Erythroblast (primary cell): ENCODE data around the gene SGIP1.
"Not testable (repeated sequence)": the region's sequence is repeated elsewhere in the genome, so short reads cannot be mapped to it uniquely, and the experiment has no call there.

Source experiments
- DNase-seq, 2 experiments: peaks; one replicate each; lab custom pipeline; 2025; lab: John Stamatoyannopoulos, UW
- GATA1 ChIP-seq: IDR thresholded peaks from 2 replicates; pipeline ENCODE4 v1.6.1; 2011; ENCODE audit warnings: low read depth, mild to moderate bottlenecking, control low read depth, low read length, moderate library complexity
- POLR2A ChIP-seq: IDR thresholded peaks from 2 replicates; pipeline ENCODE4 v1.6.1; 2011; ENCODE audit warnings: mild to moderate bottlenecking, low read length

Gene SGIP1

DNA sequence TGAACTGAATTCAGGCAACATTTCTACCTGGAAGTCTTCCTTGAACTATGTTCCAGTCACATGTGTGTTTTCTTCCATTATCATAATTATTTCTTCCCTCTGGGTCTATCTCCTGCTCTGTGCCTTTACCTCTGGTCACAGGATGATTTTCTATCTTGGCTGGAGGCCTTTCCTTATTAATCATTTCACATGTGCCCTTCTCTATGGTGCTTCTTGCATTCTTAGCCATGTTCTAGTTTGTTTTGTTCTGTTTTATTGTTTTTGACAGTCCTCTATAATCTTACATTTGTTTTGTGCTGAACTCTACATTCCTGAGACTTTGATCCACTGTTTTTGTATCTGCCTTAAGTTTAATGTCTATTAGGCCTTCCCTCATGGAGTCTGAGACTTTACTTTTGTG lies 51.0 kb downstream of the SGIP1 start:
- DNase-seq: no peak
- TF ChIP-seq GATA1: no peak
- TF ChIP-seq POLR2A: no peak

DNA sequence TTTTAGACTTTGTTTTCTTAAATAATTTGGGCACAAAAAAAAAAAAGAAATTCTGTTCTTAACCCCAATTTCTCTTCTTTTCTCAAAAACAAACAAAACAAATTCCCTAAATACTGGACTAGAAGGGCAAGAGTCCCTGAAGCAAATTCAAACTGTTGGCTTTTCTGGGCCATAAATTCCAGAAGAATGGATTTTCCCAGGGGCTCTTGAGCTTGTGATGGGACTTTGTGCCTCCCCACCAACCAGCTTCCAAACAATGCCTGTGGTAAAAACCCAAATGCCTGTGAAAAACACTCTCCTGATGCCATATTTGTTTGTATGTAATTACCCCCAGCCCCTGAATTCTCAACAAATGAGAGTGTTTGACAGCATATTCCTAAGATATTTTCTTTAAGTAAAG lies 55.4 kb downstream of the SGIP1 start:
- TF ChIP-seq POLR2A (no peak), GATA1 (no peak)
- DNase-seq: no peak

DNA sequence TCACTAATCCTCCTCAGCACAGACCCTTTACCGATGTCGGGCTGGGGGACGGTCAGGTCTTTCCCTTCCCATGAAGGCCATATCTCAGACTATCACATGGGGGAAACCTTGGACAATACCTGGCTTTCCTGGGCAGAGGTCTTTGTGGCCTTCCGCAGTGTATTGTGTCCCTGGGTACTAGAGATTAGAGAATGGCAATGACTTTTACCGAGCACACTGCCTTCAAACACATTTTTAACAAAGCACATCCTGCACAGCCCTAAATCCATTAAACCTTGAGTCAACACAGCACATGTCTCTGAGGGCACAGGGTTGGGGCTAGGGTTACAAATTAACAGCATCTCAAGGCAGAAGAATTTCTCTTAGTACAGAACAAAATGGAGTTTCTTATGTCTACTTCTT lies 58.2 kb downstream of the SGIP1 start:
- DNase-seq: not testable (repeated sequence)

DNA sequence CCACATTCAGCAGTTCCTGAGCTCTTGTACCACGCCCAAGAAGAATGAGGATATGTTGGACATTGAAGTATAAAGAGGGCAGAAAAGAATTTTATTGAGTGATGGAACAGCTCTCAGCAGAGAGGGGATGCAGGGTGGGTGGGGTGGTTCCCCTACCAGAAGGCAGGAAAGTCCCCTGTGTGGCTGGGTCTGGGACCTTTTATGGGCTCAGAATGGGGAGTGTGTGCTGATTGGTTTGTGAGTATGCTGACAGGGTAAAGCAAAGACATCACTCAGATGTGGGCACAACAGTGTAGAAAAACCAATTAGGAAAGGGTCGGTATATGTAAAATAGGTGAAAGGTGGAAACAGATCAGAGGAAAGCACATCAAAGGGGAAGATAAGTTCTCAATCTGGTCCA lies 62.2 kb downstream of the SGIP1 start:
- no peak for DNase-seq
- TF ChIP-seq POLR2A: no peak

DNA sequence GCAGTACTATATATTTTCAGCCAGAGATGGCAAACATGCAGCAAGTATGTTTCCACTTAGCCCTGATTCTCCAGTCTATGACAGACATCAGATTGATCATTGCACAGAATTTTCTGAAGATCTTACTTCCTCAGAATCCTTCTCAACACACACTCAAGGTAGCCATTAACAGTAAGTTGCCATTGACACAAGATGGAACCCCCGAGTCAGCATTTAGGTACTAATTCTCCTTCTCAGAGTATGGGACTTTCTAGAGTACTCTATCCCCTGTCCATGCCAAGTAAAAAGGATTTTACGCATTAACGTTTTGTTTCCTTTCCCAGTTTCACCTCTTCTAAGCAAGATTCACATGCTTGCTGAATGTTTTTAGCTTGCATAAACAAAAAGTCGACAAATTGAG lies 63.5 kb downstream of the SGIP1 start:
- no peak for DNase-seq
- TF ChIP-seq POLR2A: no peak
- TF ChIP-seq GATA1: no peak

DNA sequence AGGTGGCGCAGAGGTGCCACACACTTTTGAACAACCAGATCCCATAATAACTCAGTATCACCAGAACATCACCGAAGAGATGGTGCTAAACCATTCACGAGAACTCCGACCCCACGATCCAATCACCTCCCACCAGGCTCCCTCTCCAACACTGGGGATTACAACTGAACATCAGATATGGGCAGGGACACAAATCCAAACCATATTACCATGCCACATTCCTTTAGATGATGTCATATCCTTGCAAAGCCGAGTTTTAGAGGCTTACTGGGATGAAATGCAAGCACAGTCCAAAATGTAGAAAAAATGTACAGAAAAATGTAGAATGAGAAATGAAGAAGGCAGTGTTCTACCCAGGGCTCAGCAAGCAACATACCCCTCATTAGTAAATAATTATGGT lies 64.7 kb downstream of the SGIP1 start:
- TF ChIP-seq POLR2A (no peak), GATA1 (no peak)
- DNase-seq: no peak

DNA sequence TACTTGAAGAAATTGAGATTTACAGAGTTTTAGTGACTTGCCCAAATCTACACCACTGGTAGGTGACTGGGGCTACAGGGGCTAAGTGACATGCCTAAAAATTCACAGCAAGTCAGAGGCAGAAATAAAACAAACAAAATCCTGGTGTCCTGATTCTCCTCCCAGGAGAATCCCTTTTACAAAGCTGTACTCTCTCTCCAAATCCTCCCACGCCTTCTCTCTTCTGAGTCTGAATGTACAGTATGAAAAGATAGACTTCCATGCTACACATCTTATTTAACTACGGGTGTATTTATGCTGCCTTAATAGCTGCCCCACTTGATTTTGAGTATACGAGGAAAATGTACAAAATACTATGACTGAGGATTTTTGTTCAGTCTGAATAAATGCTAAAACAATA lies 65.4 kb downstream of the SGIP1 start:
- TF ChIP-seq POLR2A (no peak), GATA1 (no peak)
- DNase-seq: no peak

DNA sequence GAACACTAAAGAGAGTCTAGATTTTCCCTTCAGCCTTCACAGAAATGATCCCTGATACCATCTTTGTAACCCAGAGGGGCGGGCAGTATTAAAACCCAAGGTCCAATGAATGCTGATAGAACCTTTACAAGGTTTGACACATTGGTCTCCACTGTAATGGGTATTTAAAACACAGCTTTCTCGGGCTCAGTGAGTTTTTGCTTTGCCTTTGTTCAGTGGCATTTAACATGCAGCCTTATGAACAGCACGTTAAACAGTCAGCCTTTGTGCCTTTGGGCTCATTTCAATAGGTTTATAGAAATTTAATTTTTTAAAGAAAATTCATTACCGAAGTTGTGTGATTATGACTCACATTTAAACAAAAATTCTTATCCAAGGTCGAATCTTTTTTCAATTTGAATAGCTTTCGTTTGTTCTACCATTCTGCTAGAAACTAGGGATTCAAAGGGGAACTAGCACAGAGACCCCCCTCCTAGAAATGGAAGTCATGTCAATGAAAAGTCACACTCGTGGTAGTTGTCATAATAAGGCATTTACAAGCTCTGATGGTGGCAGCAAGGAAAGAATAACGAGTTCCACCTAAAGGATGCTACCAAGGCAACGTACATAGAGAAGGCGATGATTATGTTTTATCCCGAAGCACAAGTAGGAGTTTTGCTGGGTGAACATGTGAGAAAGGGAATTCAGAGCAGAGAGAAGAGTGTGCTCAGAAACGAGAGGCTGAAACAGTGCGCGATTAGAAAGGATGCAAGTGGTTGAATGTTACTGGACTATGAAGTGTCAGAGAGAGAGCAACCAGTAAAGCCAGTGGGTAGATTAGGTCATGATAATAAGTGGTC lies 66.2 kb downstream of the SGIP1 start:
- no peak for TF ChIP-seq GATA1
- TF ChIP-seq POLR2A: no peak

DNA sequence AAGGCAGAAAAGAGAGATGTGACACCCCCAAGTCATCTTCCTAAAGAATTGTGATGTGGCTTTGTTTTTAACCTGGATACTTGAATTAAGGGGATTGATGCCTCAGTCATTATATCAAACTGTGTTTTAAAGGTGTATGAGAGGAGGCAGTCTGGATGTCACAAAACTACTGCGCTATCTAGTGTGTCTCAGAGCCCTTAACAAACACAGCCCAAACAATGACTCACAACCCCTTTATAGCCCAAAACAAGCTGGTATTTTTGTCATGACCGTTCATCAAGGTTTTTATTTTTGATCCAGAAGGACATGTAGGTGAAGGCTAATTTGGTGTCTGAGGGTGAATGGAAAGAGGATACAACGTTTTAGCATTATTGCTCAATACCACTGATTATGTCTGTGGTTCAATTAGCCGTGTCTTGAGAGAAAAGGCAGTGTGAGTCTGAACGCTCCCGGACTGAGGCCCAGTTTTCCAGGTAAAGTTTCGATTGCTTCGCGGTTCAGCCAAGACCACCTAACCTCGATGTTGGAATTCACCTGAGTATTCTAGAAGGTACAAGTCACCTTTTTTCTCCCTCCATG lies 71.6 kb downstream of the SGIP1 start:
- TF ChIP-seq POLR2A (no peak), GATA1 (no peak)
- no peak for DNase-seq

More for the DNA sequence above, 66.2 kb downstream of the SGIP1 start:
- no peak for DNase-seq

DNA sequence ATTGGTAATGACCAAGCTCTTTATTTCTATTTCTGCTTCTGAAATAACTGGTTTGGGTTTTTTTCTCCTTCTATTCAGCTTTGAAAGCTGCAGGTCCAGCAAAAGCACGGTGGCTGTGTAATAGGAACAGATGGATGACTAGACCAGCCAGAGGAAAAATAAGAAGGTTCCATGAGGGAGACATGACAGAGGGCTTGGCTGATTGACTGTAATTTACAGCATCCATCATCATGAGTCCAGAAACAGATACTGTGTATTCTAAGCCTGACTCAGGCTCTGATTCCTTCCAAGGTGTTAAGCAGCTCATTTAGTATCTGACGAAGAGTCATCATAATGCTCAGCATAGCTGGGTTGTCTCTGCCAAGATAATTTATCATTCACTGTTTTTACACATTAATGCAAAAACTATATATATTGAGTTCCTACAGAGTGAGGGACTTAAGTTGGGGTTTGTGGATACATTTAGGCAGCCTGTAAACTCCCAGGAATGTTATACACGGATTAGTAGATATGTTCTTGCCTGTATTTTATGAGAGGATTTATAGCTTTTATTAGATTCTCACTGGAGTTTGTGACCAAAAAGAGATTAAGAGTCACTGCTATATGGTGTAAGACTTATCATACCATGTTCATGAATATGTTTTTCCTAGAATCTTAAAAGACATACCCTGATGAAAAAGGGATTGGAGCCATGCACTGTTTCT lies 72.6 kb downstream of the SGIP1 start:
- TF ChIP-seq POLR2A (no peak), GATA1 (no peak)
- no peak for DNase-seq

DNA sequence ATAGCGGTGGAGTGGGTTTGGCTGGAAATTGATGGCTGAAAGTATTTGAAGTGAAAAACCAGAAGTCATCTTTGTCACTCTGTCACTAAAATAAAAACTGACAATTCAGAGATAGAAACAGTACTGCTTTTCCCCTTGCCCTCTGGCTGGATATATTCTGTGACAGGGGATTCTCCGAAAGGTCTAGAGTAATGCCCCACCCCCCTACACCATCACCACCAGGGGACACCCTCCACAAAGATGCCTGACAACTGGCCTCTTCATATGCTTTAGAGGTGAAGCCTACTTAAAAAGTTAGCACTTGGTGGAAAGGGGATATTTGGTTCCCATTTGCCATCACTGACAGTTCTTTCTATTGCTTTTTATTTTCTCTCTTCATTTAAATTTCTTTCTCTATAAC lies 73.5 kb downstream of the SGIP1 start:
- DNase-seq: peak in 1 of 2 experiments; percentile 8
- no peak for TF ChIP-seq GATA1
- no peak for TF ChIP-seq POLR2A

DNA sequence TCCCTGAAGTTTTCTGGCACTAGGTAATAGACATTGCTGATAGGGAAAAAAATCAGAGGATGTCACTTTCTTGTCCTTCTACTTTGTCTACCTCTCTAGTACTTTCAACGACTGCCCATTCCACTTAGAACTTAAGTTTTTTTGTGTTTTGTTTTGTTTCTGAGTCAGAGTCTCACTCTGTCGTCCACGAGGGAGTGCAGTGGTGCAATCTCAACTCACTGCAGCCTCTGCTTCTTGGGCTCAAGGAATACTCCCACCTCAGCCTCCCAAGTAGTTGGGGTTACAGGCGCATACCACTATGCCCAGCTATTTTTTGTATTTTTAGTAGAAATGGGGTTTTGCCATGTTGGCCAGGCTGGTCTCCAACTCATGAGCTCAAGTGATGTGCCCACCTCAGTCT lies 79.2 kb downstream of the SGIP1 start:
- TF ChIP-seq POLR2A (no peak), GATA1 (no peak)
- DNase-seq: no peak

DNA sequence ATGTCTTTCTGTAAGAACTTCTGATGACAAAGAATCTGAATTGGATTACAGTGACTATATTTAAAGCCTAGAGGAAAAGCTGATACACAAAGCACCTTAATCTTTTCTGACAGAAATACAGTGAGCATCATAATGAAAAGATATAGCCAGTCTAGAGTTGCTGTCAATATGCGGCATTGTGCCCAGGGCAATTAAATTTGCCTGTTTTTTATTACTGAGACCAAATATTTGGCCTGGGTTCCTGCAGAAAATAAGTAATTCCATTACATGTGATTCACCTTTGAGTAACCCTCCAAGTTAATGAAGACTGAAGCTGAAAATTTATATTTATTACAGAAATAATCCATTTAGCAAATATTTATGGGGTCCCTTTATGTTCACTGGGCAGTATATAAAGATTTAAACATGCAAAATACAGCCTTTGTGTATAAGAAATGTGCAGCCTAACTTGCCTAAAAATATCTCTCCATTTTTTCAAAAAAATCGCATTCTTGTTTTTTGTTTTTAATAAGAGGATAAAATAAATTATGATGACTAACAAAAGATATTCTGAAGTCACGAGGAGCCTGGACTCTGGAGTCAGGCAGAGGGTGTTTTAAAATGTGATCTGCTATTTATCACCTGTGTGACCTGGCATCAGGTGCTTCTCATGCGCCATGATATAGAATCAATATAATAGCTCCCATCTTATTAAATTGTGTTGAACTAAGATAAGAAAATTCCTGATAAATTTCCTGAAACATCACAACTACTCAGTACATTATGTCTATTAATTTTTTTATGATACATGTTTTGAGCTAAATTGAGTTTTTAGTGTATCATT lies 83.6 kb downstream of the SGIP1 start:
- TF ChIP-seq POLR2A: no peak
- TF ChIP-seq GATA1: no peak
- DNase-seq: no peak
